Activated CD8-positive, alpha-beta memory T cell treated with anti-CD3 and anti-CD28 coated beads, Interleukin-2, amount 50 U/mL, for 48 hours (primary cell): Measurements from ENCODE around the gene RNASET2.
A peak's percentile ranks its signal among the peaks of the same experiment; 100 is the strongest.

Source experiments
- DNase-seq: peaks from one replicate; pipeline ENCODE4 v3.0.0-alpha.2; 2020

The RNASET2 gene

DNA sequence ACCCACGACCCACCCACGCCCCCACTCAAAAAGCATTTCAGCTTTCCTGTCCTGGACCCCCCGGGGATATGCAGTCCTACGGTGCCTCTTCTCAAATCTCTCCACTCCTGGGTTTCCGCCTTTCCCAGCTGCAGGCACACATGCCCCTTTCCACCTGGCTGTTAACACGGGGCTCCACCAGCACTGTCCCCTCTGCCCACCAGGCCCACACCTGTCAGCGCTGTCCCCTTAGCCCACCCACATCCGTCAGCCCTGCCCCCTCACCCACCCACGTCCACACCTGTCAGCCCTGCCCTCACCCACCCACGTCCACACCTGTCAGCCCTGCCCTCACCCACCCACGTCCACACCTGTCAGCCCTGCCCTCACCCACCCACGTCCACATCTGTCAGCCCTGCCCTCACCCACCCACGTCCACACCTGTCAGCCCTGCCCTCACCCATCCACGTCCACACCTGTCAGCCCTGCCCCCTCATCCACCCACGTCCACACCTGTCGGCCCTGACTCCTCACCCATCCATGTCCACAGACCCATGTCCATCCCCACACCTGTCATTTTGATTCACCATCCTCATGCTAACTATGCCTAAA lies 11.6 kb downstream of the RNASET2 start:
- DNase-seq, result peak; percentile 40

DNA sequence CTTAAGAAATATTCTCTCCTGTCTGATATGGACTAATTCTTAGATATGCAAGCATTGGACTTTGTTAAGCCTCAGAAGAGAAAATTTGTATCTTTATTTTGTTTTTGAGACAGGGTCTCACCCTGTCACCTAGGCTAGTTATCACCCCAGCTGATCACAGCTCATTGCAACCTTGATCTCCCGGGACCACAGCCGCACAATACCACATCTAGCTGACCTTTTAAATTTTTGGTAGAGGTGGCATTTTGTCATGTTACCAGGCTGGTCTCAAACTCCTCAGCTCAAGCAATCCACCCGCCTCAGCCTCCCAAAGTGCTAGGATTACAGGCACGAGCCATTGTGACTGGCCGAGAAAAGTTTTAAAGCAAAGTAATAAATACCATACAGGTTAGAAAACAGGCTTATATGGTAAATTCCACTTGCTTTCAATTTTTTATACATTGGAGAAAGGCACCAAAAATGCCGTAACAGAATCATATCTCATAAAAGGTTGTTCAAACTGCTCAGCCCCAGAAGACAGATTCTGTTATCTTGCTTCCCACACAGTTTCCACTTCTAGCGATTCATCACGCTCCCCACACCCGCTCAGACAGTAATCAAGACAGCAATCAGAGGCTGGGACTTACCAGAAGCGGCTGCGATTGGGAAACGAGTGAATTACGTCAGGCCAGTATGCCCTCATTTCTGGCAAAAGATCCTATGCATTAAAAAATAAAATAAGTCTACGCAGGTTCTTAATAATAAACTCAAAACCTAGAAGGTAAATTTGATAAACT lies 13.8 kb downstream of the RNASET2 start:
- peak; percentile 68 for DNase-seq

DNA sequence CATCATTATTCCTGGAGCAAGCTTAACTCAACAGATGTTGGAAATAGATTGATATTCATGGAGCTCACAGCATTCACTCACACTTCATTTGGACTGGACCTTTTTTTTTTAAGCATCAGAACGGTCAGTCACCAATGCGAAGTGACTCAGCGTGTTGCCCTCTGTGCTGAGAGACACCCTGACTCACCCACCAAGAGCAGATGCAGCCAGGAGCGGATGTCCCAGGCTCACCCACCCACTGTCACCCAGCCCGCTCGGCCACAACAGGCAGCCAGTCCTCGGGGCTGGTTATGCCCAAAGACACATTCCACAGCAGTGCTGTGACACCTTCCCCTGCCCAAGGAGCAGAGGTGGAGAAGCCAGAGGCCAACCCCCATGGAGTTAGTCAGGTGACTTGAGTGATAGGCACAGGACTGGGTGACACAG lies 15.7 kb downstream of the RNASET2 start:
- no peak for DNase-seq

DNA sequence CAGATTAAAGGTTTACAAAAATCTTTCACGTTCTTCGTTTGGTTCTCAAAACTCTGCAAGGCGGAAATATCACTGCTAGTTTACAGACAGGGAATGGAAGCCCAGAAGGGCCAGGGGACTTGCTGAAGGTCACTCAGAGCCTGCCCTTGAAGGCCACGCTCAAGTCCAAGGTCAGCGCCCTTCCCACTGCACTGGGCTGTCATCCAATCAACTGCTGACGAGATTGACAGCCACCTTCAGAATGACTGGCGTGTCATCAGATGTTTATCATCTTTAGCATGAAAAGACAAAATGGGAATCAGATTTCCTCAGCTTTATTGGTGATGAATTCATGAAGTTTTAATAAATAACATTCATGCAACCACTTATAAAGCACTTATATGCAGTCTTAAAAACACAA lies 16.5 kb downstream of the RNASET2 start:
- DNase-seq, result no peak

DNA sequence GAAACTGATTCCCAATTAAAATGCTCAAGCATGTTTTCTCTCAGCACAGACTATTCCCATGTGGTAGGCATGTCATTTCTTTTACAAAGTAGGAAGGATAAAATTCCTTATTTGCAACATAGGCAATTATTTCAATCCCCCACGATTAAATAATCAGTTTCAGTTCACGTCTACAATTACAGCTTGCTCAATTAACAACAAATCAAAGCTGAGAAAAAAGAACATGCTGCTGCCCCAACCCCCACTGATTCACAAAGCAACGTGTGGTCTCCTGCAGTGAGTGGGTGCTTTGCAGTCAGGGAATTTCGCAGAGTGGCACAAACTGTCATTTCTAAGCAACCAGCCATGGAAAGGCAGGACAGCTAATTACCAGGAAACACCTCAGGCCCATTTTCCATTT lies 17.0 kb downstream of the RNASET2 start:
- DNase-seq, result no peak

DNA sequence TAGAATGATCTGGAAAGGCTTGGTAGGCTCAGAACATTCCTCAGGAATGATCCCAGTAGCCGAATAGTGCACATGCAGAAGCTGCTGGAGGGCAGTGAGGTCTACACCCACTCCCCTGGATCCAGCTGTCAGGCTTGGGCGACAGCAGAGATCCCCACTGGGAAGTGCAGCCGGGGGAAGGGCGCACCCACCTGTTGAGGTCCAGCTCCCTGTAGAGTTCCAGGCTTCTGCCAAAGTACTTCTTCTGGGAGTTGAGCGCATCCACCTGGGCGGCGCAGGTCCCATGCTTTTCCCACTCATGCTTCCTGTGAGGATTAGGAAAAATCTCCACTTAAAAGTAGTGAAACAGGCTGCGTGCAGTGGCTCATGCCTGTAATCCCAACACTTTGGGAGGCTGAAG lies 17.6 kb downstream of the RNASET2 start:
- DNase-seq, result no peak

DNA sequence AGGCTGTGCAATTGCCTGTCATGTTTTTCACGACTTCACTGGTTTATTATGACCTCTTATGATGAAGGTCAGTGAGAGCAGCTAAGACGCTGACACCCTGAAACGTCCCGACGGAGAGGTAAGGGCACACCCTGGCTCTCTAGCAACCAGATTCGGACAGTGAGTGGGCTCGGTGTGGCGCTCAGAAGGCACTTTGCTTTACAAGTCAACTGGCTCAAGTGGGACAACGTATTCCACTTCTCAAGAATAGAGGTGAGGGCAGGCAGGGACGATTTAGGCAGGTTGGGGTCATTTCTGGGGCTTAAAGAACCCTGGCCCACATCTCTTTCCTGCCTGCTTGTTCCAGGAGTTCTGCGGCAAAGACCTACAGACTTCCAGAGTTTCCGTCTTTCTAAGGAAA lies 18.2 kb downstream of the RNASET2 start:
- DNase-seq, result no peak

DNA sequence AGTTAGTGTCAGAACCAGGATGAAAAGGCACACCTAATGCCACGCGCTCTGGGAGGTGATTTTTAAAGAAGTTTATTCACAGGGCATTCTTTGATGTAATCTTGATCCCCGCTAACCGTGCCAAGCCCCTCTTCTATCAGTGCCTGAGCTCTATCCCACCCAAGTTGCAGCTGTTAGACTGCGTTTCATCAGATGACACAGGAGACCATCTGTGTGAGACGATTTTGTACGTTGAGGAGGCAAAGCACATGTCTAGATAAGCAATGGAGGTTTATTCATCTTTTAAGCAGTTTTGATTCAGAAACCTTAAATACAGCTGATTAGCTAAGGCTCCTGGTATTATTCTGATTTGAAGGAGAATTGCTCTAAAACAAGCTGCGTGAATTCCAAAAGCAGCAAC lies 18.6 kb downstream of the RNASET2 start:
- no peak for DNase-seq

DNA sequence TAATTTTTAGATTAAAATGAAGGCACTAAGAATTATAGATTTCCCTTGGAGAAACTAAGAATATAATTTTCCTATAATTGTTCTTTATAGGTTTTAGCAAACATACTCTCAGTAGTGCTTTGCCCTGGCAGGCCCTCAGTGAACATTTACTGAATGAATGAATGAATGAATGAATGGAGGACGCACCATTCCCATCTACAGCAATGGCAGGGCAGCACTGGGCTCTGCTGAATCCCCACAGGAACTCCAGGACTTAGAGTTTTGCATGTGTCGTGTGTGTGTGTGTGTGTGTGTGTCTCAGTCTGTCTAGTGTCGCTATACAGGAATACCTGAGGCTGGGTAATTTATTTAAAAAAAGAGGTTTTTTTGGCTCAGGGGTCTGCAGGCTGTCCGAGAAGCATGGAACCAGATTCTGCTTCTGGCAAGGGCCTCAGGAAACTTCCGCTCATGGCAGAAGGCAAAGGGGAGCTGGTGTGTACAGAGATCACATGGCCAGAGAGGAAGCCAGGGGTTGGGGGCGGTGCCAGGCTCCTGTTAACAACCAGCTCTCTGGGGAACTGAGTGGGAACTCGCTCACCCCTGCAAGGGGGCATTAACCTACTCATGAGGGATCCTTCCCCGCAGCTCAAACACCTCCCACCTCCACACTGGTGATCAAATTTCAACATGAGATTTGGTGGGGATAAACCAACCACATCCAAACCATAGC lies 20.1 kb downstream of the RNASET2 start:
- no peak for DNase-seq

DNA sequence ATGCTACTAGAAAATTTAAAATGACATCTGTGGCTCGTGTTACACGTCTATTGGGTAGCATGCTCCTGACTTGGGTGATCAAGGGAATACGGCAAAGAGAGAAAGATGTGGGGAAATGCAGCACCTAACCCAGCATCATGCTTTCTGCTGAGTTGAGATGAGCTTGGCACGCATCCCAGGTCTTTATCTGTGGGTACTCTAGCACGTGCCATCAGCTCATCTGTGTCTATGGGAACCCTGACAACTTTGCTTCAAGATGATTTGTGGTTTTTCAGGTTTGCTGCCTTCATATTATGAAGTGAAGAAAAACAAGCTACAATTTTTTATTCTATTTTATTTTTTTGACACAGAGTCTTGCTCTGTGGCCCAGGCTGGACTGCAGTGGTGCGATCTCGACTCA lies 21.0 kb downstream of the RNASET2 start:
- no peak for DNase-seq

DNA sequence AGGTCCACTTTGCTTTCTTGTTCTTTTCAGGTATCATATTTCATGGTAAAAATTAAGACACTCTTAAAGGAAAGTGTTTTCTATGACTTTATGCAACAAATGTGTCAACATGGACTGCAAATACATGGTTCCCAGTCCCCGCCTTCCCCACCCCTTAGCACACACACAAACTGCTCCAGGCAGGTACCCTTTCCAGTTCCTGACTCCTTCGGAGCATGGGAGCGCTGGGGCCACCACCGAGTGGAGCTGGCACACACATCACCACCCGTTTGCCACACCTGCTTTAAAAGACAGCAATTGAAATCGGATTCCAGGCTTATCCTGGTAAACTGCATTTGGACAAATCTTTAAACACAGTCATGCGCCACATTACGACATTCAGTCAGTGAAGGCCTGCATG lies 22.2 kb downstream of the RNASET2 start:
- DNase-seq, result no peak

DNA sequence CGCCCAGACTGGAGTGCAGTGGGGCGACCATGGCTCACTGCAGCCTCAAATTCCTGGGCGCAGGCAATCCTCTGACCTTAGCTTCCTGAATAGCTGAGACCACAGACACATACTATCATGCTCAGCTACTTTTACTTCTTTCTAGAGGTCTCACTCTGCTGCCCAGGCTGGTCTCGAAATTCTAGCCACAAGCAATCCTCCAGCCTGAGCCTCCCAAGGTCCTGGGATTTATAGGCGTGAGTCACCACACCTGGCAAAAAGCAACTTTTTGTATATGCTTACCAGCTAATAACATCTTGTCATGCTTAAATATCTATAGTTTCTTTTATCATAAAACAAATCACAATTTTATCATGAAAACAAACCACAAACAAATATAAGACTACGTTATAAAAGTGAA lies 23.0 kb downstream of the RNASET2 start:
- no peak for DNase-seq

DNA sequence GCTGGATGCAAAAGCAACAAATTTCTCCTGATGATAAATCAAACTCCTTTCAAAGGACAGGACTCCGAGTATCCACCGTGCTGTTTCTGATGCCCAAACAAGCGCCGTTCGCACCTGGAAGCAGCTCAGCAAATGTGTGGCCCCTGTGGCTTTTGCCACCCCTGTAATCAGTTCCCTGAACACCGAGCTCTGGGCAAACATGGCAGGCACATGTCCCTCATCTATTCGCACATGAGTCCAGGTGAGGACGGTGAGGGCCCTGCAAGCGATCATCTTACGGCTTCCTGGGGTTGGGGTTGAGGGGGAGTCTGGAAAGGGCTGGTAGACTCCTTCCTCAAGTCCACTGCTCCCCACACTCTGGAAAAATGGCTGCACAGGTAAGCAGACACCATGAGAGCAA lies 23.7 kb downstream of the RNASET2 start:
- DNase-seq, result no peak

DNA sequence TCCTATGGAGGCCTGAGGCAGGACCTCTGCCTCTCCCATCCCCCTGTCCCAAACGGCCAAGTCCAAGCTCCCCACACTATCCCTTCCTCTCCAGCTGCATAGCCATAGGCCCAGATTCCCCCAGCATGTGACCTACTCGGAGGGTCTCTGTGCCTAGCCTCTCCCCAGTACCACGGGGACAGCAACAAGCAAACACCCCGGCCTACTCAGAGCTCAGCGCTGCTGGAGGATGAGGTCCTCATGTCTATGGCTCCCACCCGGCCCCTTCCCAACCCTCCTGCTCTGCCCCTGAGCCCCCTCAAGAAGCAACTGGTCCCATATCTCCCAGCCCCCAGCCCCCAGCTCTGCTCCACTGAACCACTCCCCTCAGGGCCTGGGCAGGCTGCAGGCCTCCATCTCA lies 24.2 kb downstream of the RNASET2 start:
- no peak for DNase-seq

DNA sequence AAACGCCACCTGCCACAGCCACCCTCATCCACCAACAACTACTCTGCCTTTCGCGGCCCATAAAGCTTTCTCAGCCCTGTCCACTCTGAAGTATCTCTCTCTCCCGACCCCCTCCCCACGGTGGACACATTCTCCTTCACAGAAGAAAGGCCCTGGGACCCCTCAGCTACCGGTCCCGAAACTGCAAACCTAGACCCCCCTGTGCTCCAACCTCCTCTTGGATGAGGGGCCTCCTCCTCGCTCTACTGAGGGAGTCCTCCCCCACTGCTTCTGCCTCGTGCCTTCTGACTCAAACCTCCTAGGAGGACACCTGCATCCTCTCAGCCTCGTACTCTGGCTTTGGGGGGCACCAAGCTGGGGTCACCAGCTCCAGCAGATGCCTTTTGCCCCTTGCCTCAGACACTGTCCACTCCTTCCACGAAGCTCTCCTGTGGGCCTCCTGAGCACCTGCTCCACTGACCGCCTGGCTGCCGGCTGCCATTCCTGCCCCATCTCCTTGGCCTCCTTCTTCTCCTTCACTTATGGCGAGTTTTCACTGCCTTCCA lies 24.9 kb downstream of the RNASET2 start:
- DNase-seq, result no peak

DNA sequence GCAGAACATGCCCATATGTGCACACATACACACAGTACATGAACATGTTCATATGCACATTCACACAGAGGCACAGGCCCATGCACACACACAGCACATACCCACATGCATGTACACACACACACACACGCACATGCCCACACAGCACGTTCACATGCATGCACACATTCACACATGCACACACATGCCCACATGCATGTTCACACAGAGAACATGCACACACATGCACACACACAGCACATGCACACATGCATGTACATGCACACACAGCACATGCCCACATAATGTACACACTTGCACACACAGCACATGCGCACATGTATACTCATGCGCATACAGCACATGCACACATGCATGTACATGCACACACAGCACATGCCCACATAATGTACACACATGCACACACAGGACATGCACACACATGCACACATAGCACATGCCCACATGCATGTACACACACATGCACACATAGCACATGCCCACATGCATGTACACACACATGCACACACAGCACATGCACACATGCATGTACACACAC lies 25.9 kb downstream of the RNASET2 start:
- no peak for DNase-seq

DNA sequence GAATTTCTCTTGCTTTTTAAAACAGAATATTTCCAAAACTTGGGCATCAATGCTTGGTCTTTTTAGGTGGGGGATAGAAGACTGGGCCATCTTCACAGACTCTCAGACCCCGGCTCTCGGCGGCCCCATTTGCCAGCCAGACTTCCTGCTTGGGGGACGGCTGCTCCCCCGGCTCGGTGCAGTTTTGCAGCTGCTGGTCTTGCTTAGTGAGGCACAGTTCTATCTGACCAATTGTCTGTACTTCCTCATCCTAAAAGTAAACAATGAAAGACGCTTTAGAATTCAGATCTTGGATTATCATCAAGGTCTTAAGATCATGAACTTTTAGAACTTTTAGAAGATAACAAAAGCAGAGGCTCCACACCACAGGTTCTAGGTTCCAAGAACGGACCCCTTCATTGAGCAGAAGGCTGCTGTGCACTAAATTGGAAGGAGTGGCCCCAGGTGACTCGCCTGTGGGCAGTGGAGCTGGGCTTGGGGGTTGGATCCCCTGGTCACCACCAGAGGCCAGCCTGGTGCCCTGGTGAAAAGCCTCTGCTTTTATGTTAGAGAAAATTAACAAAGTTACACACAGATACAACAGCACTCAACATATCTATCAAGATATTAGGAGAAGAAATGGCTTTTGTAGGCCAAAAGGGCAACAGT lies 26.7 kb downstream of the RNASET2 start:
- no peak for DNase-seq

DNA sequence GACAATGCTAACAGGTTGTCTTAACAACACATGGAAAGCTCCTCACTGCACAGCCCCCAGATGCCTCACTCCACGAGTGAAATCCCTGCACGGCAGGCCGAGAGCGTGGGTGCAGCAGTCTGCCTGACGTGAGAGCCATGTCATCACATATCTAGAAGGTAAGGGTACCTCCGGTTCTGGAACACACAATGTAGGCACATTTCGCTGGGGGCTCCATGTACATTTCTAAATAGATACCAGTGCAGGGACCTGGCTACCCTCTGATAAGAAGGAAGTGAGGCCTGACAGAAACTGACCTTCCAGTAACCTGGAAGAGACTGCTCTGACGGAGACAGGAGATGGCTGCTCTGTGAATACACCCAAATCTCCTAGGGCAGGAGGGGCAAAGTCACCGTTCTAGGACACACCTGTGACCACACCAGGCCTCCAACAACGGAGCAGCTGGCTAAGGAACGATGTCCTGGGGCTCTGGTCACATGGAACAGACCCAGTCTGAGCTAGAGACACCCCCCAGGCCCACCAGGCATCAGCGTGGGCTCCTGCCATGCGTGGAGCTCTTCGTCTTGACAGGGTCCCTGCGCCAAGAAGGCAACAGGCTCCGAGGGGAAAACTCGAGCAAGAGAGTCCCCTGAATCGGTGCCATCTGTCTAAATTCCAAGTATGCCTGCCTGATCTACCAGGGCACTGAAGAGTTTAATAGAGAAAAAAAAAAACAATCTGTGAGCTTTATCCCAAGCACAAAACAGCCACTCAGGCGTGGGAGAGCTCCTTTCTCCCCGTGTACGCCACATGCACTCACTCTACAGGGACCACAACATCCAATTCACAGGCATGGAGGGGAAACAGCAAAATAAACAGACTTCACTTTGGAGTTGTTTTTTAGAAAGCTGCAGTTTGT lies 27.5 kb downstream of the RNASET2 start:
- DNase-seq, result no peak

DNA sequence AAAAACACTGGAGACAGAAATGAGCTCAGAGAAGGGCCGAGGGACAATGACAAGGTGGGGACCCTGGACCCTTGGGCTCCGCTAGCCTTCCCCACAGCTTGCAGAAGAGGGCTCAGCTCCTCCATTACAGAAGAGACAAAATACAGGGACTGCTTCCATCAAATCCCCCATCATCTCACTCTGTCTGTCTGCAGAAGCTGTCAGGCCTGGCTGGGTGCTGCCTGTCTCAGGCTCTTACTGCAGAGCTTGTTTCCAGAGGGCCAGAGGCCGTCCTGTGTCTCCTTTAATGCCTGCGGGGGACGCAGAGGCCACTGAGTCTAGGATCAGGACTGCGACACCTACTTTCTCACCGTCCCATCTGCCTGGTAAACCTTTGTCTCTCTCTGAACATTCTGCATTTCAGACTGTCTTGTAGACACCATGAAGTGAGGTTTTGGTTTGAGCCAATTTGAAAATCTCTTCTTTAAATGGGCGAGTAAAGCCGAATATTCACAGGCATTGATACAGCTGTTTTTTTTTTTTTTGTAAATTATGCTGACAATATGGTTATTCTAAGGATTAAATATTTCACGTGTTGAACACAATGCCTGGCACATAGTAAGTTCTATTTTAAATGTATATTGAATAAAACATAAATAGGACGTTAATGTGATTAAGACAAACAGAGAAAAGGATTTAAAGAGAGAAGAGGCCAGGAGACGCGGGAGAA lies 28.3 kb downstream of the RNASET2 start:
- no peak for DNase-seq

DNA sequence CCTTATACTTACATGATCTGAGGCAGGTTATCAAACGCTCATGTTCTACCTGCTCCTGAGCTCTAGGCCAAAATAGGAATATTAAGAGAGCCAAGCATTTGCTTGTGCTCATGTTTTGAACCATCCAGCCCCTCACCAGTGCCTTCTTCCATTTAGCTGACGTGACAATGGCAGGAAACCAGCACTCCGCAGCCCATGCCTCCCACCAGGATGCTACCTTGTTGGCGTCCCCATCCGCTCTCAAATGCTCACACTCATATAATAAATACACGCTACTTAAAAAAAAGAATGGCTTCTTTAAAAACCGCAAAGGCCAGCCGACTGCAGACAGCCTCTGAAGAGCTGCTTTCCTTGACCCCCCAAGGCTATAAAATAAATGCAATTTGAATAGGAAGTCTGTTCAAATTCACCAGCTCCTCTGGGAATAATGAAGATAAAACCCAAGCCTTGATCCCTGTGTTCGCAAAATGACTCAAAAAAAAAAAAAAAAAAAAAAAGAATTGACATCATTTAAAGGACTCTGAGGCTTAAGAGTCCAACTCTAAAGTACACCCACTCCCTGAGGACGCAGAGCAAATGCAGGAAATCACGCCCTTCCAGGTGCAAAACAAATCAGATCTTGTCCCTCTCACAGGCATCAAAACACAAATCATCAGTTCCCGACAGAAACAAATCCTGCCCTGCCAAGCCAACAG lies 29.0 kb downstream of the RNASET2 start:
- DNase-seq, result no peak

DNA sequence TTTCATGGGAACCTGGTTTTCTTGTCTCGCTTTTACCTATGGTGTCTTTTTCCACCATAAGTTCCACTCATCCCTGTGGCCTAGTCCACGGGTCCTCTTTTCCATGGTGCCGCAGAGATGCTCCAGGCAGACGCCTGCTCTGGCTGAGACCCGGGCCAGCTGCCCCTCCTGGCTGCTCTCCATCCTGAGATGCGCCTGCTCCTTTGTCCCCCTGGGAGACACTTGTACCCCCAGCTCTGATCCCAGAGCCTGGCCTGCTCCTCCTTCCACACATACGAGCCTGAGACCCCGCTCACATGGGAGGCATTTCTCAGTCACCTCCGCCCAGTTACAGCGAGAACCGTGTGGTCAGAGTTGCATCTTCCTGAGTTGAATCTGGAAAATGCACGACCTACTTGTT lies 29.6 kb downstream of the RNASET2 start:
- DNase-seq, result no peak
